GM19351 (cell line): ENCODE measurements around the gene OR51D1.

Experiments
- ATAC-seq: cut with Tn5 transposase; IDR thresholded peaks from one replicate; pipeline ENCODE4 v1.9.1; 2021; ENCODE audit warnings: mild to moderate bottlenecking, moderate library complexity; ENCODE audit not compliant: unreplicated experiment

Gene OR51D1, protein sequence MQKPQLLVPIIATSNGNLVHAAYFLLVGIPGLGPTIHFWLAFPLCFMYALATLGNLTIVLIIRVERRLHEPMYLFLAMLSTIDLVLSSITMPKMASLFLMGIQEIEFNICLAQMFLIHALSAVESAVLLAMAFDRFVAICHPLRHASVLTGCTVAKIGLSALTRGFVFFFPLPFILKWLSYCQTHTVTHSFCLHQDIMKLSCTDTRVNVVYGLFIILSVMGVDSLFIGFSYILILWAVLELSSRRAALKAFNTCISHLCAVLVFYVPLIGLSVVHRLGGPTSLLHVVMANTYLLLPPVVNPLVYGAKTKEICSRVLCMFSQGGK

GRCh38 chr11:4636962-4637661 lies at the start of gene OR51D1:
TSS of gene OR51D1 (plus strand) at chr11:4637477. CDS start at chr11:4639791, 2,314 bp downstream.
- ATAC-seq, result peak; percentile 94

DNA sequence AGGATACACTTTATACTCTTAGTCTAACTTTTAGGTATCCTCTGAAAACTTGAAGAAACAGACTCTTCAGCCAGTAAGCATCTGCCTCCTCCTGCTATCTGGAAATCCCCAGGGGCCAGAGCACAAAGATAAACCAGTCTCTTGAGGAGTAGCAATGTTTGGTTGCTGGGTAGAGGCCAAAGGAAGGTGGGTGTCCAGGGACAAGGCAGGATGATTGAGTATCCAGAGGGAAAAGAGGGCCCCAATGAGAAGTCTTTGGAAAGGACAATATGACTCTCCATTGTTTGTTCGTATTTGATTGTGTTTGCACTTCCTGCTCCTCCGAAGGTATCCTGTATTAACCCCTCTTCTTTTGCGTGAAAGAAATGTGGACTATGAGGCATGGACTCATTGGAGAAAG lies 48.3 kb upstream of the OR51D1 start:
- ATAC-seq, result no peak

- ATAC-seq, result no peak
These were observed 43.5 kb upstream of the OR51D1 start, which contains the start of gene OR52I1 for GRCh38 chr11:4593739-4594138. TSS of gene OR52I1 (plus strand) at chr11:4594039. CDS start at chr11:4594039, 0 bp downstream.

DNA sequence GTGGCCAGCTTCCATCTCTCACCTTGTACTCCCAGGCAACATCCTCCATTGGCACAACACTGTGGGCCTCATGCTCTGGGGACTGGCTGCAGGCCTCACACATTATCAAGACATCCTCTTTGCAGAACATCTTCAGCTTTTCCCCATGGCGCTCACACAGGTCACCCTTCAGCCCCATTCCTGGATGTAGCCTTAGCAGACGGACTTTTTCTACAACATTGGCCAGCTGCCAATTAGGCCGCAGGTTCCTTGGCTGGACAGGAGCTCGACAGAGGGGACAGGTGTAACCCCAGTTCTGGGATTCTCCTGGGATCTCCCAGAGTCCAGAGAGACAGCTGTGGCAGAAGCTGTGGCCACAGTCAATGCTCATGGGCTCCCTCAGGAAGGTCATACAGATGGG lies 32.2 kb upstream of the OR51D1 start:
- no peak for ATAC-seq

- no peak for ATAC-seq
These were observed 30.9 kb upstream of the OR51D1 start for GRCh38 chr11:4606231-4607015.

DNA sequence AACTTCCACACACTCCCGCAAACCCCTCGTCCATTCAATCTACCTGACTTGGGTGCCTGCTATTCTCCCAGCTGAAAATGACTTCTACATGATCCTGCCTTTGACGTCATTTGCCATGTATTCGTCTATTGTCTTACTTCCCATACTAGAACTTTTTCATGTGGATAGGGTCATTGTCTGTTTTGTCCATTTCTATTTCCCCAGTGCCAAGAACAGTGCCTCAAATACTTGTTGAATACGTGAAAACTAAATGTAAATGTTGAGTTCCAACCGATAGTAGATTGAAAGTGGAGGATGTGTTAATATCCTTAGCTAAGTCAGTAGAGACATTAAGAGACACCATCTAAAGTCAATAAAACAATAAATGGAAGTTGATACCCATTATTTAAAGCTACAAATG lies 30.2 kb upstream of the OR51D1 start:
- ATAC-seq, result no peak

GRCh38 chr11:4607781-4608666 lies 29.3 kb upstream of the OR51D1 start, which contains the start of gene TRIM68:
TSS of gene TRIM68 (minus strand) at chr11:4608231. CDS start at chr11:4605504, 2,727 bp downstream.
- ATAC-seq, result peak; percentile 99

- no peak for ATAC-seq
These were observed 26.9 kb upstream of the OR51D1 start for GRCh38 chr11:4610258-4610935.

GRCh38 chr11:4611986-4612385 lies 25.3 kb upstream of the OR51D1 start:
- ATAC-seq, result no peak

GRCh38 chr11:4615856-4616444 lies 21.3 kb upstream of the OR51D1 start:
- no peak for ATAC-seq

- no peak for ATAC-seq
These were observed 17.8 kb upstream of the OR51D1 start for GRCh38 chr11:4619514-4619913.

GRCh38 chr11:4626207-4627099 lies 10.8 kb upstream of the OR51D1 start:
- ATAC-seq, result peak; percentile 89

GRCh38 chr11:4636136-4636535 lies 1.1 kb upstream of the OR51D1 start:
- no peak for ATAC-seq

GRCh38 chr11:4637662-4638047 lies 378 bp downstream of the OR51D1 start:
- no peak for ATAC-seq

GRCh38 chr11:4639931-4640330 lies 2.7 kb downstream of the OR51D1 start:
- no peak for ATAC-seq

GRCh38 chr11:4641501-4641900 lies 4.2 kb downstream of the OR51D1 start:
- no peak for ATAC-seq

DNA sequence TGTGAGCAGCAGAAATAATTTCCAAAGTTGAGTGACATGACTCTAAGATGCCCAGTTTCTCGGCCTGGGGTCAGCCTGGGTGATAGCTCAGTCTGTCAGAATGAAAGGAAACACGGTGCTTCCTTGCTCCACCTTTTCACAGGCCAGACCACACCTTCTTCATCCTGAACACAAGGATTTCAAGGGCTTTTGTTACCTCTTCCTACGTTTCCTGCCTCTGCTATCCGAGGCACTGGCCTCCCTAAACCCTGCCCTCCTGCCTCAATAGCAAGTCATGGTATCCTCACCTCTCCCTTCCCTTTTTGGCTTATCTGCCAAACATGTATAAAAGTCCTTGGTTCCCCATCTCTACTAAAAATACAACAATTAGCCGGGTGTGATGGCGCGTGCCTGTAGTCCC lies 4.8 kb downstream of the OR51D1 start:
- ATAC-seq, result no peak

DNA sequence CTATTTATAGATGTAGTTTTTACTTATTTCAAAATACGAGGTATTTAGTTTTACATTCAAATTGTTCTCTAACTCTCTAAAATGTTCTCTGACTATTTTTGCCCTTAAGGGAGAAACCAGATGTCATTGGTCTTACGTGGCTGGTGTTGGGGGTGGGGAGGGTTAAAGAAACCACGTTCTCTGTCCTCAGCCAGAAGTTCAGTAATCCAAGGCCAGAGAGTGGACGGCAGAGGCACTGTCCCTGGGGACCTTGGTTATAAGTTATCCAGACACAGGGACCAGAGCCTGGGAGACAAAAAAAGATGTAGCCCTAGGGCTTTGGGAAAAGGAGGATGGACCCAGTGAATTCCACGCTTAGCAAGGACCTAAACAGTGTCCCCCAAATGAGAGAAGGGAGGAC lies 5.8 kb downstream of the OR51D1 start:
- ATAC-seq, result no peak

GRCh38 chr11:4643682-4644081 lies 6.4 kb downstream of the OR51D1 start, which contains the start of gene OR51E1:
TSS of gene OR51E1 (plus strand) at chr11:4643982. CDS start at chr11:4652527, 8,545 bp downstream.
- no peak for ATAC-seq
